NK-92 (cell line): ENCODE measurements around the gene SLC17A9.
A peak's percentile ranks its signal among the peaks of the same experiment; 100 is the strongest.

ENCODE experiments used
- DNase-seq: peaks from one replicate; lab custom pipeline; 2025; ENCODE audit not compliant: unreplicated experiment; lab: John Stamatoyannopoulos, UW

The SLC17A9 gene

GRCh38 chr20:62937268-62938104 lies 15.0 kb upstream of the SLC17A9 start:
- DNase-seq = peak; percentile 47

GRCh38 chr20:62938105-62938888 lies 14.2 kb upstream of the SLC17A9 start, which contains the start of gene GID8:
Gene GID8 (plus strand): TSS chr20:62938147. CDS start chr20:62941503, 3,356 bp downstream.
- no peak for DNase-seq

GRCh38 chr20:62940875-62941274 lies 11.6 kb upstream of the SLC17A9 start:
- no peak for DNase-seq

GRCh38 chr20:62941792-62942191 lies 10.7 kb upstream of the SLC17A9 start:
- no peak for DNase-seq

- DNase-seq = no peak
Measured at GRCh38 chr20:62942456-62942855, 10.1 kb upstream of the SLC17A9 start.

- DNase-seq = no peak
Measured at GRCh38 chr20:62943396-62943795, 9.1 kb upstream of the SLC17A9 start.

GRCh38 chr20:62944184-62944583 lies 8.3 kb upstream of the SLC17A9 start:
- no peak for DNase-seq

GRCh38 chr20:62944746-62945145 lies 7.8 kb upstream of the SLC17A9 start:
- DNase-seq = no peak

GRCh38 chr20:62945771-62946339 lies 6.7 kb upstream of the SLC17A9 start:
- DNase-seq = no peak

- no peak for DNase-seq
Measured at GRCh38 chr20:62946918-62947317, 5.6 kb upstream of the SLC17A9 start.

- no peak for DNase-seq
Measured at GRCh38 chr20:62947532-62948300, 4.8 kb upstream of the SLC17A9 start.

- DNase-seq = no peak
Measured at GRCh38 chr20:62949153-62949821, 3.2 kb upstream of the SLC17A9 start.

GRCh38 chr20:62949962-62950361 lies 2.5 kb upstream of the SLC17A9 start:
- DNase-seq = no peak

GRCh38 chr20:62950741-62951140 lies 1.8 kb upstream of the SLC17A9 start:
- DNase-seq = no peak

- no peak for DNase-seq
Measured at GRCh38 chr20:62951143-62951895, 1.2 kb upstream of the SLC17A9 start.

- no peak for DNase-seq
Measured at GRCh38 chr20:62951896-62952372, 575 bp upstream of the SLC17A9 start.

- no peak for DNase-seq
Measured at GRCh38 chr20:62952968-62953838, 694 bp downstream of the SLC17A9 start.

GRCh38 chr20:62953839-62954703 lies 1.6 kb downstream of the SLC17A9 start:
- DNase-seq = no peak
